BLaER1 (cell line): Measurements from ENCODE around the gene SRSF3.
A peak's percentile ranks its signal among the peaks of the same experiment; 100 is the strongest.
"Not testable (repeated sequence)": the region's sequence is repeated elsewhere in the genome, so short reads cannot be mapped to it uniquely, and the experiment has no call there.

Experiments
- H3K27ac ChIP-seq: shearing (Covaris generic); formaldehyde crosslinking; 2 replicates; pipeline ENCODE4 v1.8.1; 2022
- H3K27me3 ChIP-seq: shearing (Covaris generic); formaldehyde crosslinking; 2 replicates; pipeline ENCODE4 v1.8.1; 2022
- H3K36me3 ChIP-seq: shearing (Covaris generic); formaldehyde crosslinking; 2 replicates; pipeline ENCODE4 v1.8.1; 2022
- H3K4me1 ChIP-seq: shearing (Covaris generic); formaldehyde crosslinking; 2 replicates; pipeline ENCODE4 v1.8.1; 2022
- H3K4me2 ChIP-seq: shearing (Covaris generic); formaldehyde crosslinking; 2 replicates; pipeline ENCODE4 v1.8.1; 2022
- H3K4me3 ChIP-seq: shearing (Covaris generic); formaldehyde crosslinking; 2 replicates; pipeline ENCODE4 v1.8.1; 2022
- H3K9ac ChIP-seq: shearing (Covaris generic); formaldehyde crosslinking; 2 replicates; pipeline ENCODE4 v1.8.1; 2022
- H3K9me3 ChIP-seq: shearing (Covaris generic); formaldehyde crosslinking; 2 replicates; pipeline ENCODE4 v1.8.1; 2022
- H4K20me1 ChIP-seq: shearing (Covaris generic); formaldehyde crosslinking; 2 replicates; pipeline ENCODE4 v1.8.1; 2022
- Cebpa-rat ChIP-seq: shearing (Covaris generic); IDR thresholded peaks from 2 replicates; pipeline ENCODE4 v1.8.1; 2022

SRSF3 gene

GRCh38 chr6:36593569-36594028 is 563 bp upstream of the SRSF3 start:
- Histone ChIP-seq H3K27me3 (no peaks in the 10 kb centered on the region), H3K4me3 (peak overlapping the region; percentile 82), H3K9me3 (no peaks in the 10 kb centered on the region), H3K36me3 (peaks cover 31% of the 10 kb centered on the region), H4K20me1 (peaks cover 43% of the 10 kb centered on the region), H3K4me2 (peak overlapping the region; percentile 94), H3K27ac (peak overlapping the region; percentile 99), H3K9ac (peak overlapping the region; percentile 100), H3K4me1 (peaks cover 61% of the 10 kb centered on the region)
- TF ChIP-seq Cebpa-rat = no peak

- Histone ChIP-seq H3K4me1 (peaks cover 61% of the 10 kb centered on the region), H4K20me1 (peaks cover 57% of the 10 kb centered on the region), H3K9me3 (no peaks in the 10 kb centered on the region), H3K9ac (peak overlapping the region; percentile 100), H3K27me3 (no peaks in the 10 kb centered on the region), H3K36me3 (peaks cover 45% of the 10 kb centered on the region), H3K4me3 (peak overlapping the region; percentile 82), H3K27ac (peak overlapping the region; percentile 99), H3K4me2 (peak overlapping the region; percentile 82)
- TF ChIP-seq Cebpa-rat = no peak; the same call in 1 of the 2 replicates
These were observed 868 bp downstream of the SRSF3 start for GRCh38 chr6:36594816-36595643.

GRCh38 chr6:36596356-36596755 is 2.2 kb downstream of the SRSF3 start:
- Histone ChIP-seq H3K4me1 (peaks cover 61% of the 10 kb centered on the region), H3K4me3 (peak overlapping the region; percentile 82), H3K36me3 (peaks cover 58% of the 10 kb centered on the region), H3K9ac (peak overlapping the region; percentile 100), H3K9me3 (no peaks in the 10 kb centered on the region), H3K27me3 (no peaks in the 10 kb centered on the region), H3K27ac (peak overlapping the region; percentile 99), H3K4me2 (peak overlapping the region; percentile 82), H4K20me1 (peaks cover 70% of the 10 kb centered on the region)
- no peak for TF ChIP-seq Cebpa-rat

- Histone ChIP-seq H3K4me2 (peak overlapping the region; percentile 82), H4K20me1 (peaks cover 84% of the 10 kb centered on the region), H3K4me3 (peak overlapping the region; percentile 82), H3K9me3 (no peaks in the 10 kb centered on the region), H3K9ac (peak overlapping the region; percentile 100), H3K36me3 (peaks cover 73% of the 10 kb centered on the region), H3K27ac (peak overlapping the region; percentile 99), H3K27me3 (no peaks in the 10 kb centered on the region), H3K4me1 (peaks cover 61% of the 10 kb centered on the region)
- TF ChIP-seq Cebpa-rat = no peak
These were observed 3.6 kb downstream of the SRSF3 start for GRCh38 chr6:36597775-36598174.

- Histone ChIP-seq H3K27ac (peak overlapping the region; percentile 27; the same call in 1 of the 2 replicates), H3K9ac (peak overlapping the region; percentile 100), H3K36me3 (peaks cover 78% of the 10 kb centered on the region), H4K20me1 (peaks cover 90% of the 10 kb centered on the region), H3K4me1 (peaks cover 61% of the 10 kb centered on the region), H3K27me3 (no peaks in the 10 kb centered on the region), H3K9me3 (no peaks in the 10 kb centered on the region), H3K4me3 (peak overlapping the region; percentile 82), H3K4me2 (peak overlapping the region; percentile 82)
- TF ChIP-seq Cebpa-rat = no peak
These were observed 4.2 kb downstream of the SRSF3 start for GRCh38 chr6:36598326-36598725.

- H3K36me3 ChIP-seq = peaks cover 83% of the 10 kb centered on the region
These were observed 4.7 kb downstream of the SRSF3 start for GRCh38 chr6:36598739-36599318.

GRCh38 chr6:36599791-36600209 is 5.6 kb downstream of the SRSF3 start:
- Histone ChIP-seq H3K27ac (peak overlapping the region; percentile 3; the same call in 1 of the 2 replicates), H3K36me3 (peaks cover 93% of the 10 kb centered on the region), H3K4me1 (peaks cover 76% of the 10 kb centered on the region), H3K9me3 (no peaks in the 10 kb centered on the region), H3K4me3 (peak overlapping the region; percentile 82), H3K9ac (peak overlapping the region; percentile 100; the same call in 1 of the 2 replicates), H3K4me2 (peak overlapping the region; percentile 82), H4K20me1 (peaks cover 100% of the 10 kb centered on the region), H3K27me3 (no peaks in the 10 kb centered on the region)
- TF ChIP-seq Cebpa-rat = no peak

More at GRCh38 chr6:36598739-36599318, 4.7 kb downstream of the SRSF3 start:
- H3K27ac ChIP-seq = peak overlapping the region; percentile 27; the same call in 1 of the 2 replicates
- H3K9me3 ChIP-seq = no peaks in the 10 kb centered on the region
- peak overlapping the region; percentile 100 for H3K9ac ChIP-seq
- peaks cover 95% of the 10 kb centered on the region for H4K20me1 ChIP-seq
- H3K27me3 ChIP-seq = no peaks in the 10 kb centered on the region
- H3K4me2 ChIP-seq = peak overlapping the region; percentile 82
- H3K4me3 ChIP-seq = peak overlapping the region; percentile 82
- H3K4me1 ChIP-seq = peaks cover 66% of the 10 kb centered on the region
- no peak for TF ChIP-seq Cebpa-rat

- Histone ChIP-seq H3K27me3 (no peaks in the 10 kb centered on the region), H3K4me2 (peak overlapping the region; percentile 82), H4K20me1 (peaks cover 100% of the 10 kb centered on the region), H3K4me1 (peaks cover 85% of the 10 kb centered on the region), H3K9ac (peak overlapping the region; percentile 46; the same call in 1 of the 2 replicates), H3K4me3 (peak overlapping the region; percentile 82), H3K36me3 (peaks cover 99% of the 10 kb centered on the region), H3K27ac (no peak overlapping the region), H3K9me3 (no peaks in the 10 kb centered on the region)
- no peak for TF ChIP-seq Cebpa-rat
These were observed 6.5 kb downstream of the SRSF3 start for GRCh38 chr6:36600564-36601146.

- H3K27ac ChIP-seq, H3K9me3 ChIP-seq, H3K9ac ChIP-seq, H3K27me3 ChIP-seq: not testable (repeated sequence)
- Histone ChIP-seq H3K4me1 (peaks cover 96% of the 10 kb centered on the region), H3K4me2 (peak overlapping the region; percentile 82), H3K36me3 (peaks cover 99% of the 10 kb centered on the region), H4K20me1 (peaks cover 100% of the 10 kb centered on the region), H3K4me3 (0 out of 2 replicates have a peak overlapping the region, but pooled peaks have one; percentile 82)
These were observed 7.7 kb downstream of the SRSF3 start for GRCh38 chr6:36601818-36602217.
